ENCODE results near the gene EFCAB10.
"Not testable (repeated sequence)": the region's sequence is repeated elsewhere in the genome, so short reads cannot be mapped to it uniquely, and the experiment has no call there.

Gene EFCAB10

DNA sequence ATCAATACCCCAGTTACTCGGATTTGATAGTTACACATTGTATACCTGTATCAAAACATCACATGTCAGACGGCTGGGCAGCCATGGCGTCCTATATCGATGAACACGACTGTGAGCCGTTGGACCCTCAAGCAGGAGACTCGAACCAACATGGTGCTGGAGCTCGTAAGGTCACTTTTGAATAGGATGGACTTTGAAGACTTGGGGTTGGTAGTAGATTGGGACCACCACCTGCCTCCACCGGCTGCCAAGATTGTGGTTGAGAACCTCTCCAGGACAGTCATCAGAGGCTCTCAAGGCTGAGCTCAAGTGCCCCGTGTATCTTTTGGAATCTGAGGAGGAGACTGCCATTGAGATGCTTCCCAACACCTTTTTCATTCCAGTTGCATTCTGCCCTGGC lies 51.2 kb downstream of the EFCAB10 start:
- ATAC-seq, result no peak

DNA sequence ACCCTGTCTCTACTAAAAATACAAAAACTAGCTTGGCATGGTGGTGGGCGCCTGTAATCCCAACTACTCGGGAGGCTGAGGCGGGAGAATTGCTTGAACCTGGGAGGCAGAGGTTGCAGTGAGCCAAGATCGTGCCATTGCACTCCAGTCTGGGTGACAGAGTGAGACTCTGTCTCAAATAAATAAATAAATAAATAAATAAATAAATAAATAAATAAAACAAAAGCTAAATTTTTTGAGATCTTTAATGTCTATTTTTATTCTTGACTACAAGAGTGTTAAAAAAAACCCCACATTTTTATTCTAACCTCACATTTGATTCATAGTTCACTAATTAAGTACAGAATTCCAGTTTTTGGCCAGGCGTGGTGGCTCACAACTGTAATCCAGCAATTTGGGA lies 53.6 kb downstream of the EFCAB10 start:
- not testable (repeated sequence) for ATAC-seq

DNA sequence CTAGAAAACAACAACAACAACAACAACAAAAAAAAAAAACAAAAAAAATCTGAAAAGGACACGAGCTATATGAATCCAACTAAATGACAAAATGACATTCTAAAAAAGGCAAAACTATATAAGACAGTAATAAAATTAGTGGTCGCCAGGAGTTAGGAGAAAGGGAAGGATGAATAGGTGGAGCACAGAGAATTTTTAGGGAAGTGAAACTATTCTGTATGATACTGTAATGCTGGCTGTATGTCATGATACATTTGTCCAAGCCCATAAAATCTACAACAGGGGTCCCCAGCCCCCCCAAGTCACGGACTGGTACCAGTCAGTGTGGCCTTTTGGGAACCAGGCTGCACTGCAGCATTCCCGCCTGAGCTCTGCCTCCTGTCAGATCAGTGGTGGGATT lies 56.5 kb downstream of the EFCAB10 start:
- ATAC-seq, result no peak

DNA sequence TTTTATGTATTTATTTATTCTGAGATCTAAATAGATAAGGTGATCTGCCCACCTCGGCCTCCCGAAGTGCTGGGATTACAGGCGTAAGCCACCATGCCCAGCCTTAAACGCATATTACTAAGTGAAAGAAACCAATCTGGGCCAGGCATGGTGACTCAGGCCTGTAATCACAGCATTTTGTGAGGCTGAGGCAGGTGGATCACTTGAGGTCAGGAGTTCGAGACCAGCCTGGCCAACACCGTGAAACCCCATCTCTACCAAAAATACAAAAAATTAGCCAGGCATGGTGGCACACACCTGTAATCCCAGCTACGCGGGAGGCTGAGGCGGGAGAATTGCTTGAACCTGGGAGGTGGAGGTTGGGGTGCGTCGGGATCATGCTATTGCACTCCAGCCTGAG lies 56.9 kb downstream of the EFCAB10 start:
- ATAC-seq, result not testable (repeated sequence)

GRCh38 chr7:105521717-105522463 lies 59.4 kb downstream of the EFCAB10 start, which contains the start of gene PUS7:
Gene PUS7 (minus strand): TSS chr7:105522271. CDS start chr7:105508512, 13,759 bp downstream.
- ATAC-seq, result peak; percentile 88 to 90

DNA sequence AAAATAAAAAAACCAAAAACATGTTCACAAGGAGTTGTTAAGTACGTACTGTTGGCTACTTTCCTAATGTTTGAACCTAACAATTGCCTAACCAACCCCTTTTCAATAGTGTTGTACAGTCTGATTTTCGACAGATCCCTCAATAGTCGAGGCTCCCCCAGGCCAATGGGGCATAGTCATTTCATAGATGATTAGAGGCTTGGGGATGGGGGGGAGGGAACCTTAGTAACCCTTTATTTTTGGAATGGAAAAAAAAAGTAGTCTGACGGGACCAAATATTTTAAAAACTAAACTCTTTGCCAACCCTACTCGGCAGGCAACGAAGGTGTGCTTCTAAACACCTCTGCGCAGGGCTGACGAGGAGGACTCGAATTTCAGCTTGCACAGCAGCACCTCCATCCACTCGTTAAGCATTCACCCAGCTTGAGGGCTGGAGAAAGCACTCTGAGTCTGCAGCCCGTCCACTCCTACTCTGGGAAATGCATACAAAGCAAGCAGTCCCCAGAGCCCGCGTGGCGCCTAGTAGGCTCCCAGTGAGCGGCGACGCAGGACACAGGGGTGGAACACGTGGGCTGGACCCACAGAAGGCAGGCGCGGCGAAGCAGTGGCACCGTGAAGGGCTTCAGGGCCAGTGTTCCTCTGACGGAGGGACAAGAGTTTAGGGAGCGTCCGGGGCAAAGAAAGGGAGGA lies 60.1 kb downstream of the EFCAB10 start:
- ATAC-seq, result peak; percentile 40 to 44

- ATAC-seq, result not testable (repeated sequence)
These were observed 60.7 kb downstream of the EFCAB10 start for GRCh38 chr7:105520620-105521019.

DNA sequence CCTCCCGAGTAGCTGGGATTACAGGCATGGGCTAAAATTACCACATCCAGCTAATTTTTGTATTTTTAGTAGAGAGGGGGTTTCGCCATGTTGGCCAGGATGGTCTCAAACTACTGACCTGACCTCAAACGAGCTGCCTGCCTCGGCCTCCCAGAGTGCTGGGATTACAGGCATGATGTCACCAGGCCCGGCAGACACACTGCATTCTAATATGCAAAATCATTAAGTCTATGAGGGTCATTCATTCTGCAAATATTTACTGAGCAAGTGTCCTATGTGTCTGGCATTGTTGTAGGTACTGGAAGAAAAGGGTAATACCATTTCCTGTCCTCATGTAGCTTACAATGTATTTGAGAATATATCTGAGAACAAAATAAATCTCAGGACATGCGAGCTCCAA lies 61.9 kb downstream of the EFCAB10 start:
- ATAC-seq, result no peak

DNA sequence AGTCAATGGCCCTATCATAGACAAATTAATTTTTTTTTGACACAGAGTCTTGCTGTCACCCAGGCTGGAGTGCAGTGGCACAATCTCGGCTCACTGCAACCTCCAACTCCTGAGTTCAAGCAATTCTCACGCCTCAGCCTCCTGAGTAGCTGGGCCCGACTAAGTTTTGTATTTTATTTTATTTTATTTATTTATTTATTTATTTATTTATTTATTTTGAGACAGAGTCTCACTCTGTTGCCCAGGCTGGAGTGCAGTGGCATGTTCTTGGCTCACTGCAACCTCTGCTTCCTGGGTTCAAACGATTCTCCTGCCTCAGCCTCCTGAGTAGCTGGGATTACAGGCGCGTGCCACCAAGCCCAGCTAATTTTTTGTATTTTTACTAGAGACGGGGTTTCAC lies 65.7 kb downstream of the EFCAB10 start:
- ATAC-seq, result not testable (repeated sequence)

Measured in activated CD4-positive, CD25-positive, alpha-beta regulatory T cell treated with anti-CD3 and anti-CD28 coated beads, Interleukin-2, amount 50 U/mL, for 24 hours (primary cell).